ENCODE measurements around the gene SCO2. TPM values are rescaled to one million over a fixed set of nuclear protein-coding genes. Genes with fewer than 3 reads are reported as not detected.

Gene SCO2
- total and polyA plus RNA-seq, 2 of the 4 experiments (the other 2 are of a cell fraction), result 1.3 to 1.9 TPM

- peaks cover 11 to 31% of the 10 kb centered on the region in 2 experiments; a peak in 3 of 4 replicates for H3K79me1 ChIP-seq (ENCODE audit: low read depth in 1 of 2, low read length in 2 of 2)
- no peak overlapping the region; a peak in 1 of 4 replicates for H4K8ac ChIP-seq (ENCODE audit: low read depth in 2 of 2, low read length in 2 of 2)
- peaks cover 15% of the 10 kb centered on the region for H3K9me1 ChIP-seq (ENCODE audit: insufficient read depth, low read length)
- peaks cover 24% of the 10 kb centered on the region for H3K4me1 ChIP-seq (ENCODE audit: control insufficient read depth, insufficient read depth, low read length)
- no peak overlapping the region for H3K4me2 ChIP-seq (ENCODE audit: low read depth, low read length)
- no peak overlapping the region for H2BK5ac ChIP-seq (ENCODE audit: low read depth, low read length, poor library complexity, severe bottlenecking)
- no peak overlapping the region for H3K14ac ChIP-seq (replicated peaks; ENCODE audit: low read depth, low read length)
- no peak overlapping the region for H3K18ac ChIP-seq (ENCODE audit: low read depth, low read length)
- TF ChIP-seq RAD21 (IDR thresholded peaks at IDR 0.05; ENCODE audit: low read length), result no peak
- TF ChIP-seq ELK1 (IDR thresholded peaks at IDR 0.05; ENCODE audit: borderline replicate concordance, low read depth, low read length), result no peak
- no peak for TF ChIP-seq RFX5 (IDR thresholded peaks at IDR 0.05; ENCODE audit: low read depth, low read length)
- no peak for TF ChIP-seq POLR2A (IDR thresholded peaks at IDR 0.05; ENCODE audit: low read depth, low read length)
- TF ChIP-seq CTCF (conservative IDR thresholded peaks at IDR 0.05; ENCODE audit: low read depth, low read length), result no peak
- TF ChIP-seq BHLHE40 (IDR thresholded peaks at IDR 0.05; ENCODE audit: low read depth, low read length), result no peak
- no peak for TF ChIP-seq FOS (IDR thresholded peaks at IDR 0.05; ENCODE audit: low read depth, low read length)
- TF ChIP-seq USF2 (IDR thresholded peaks at IDR 0.05; ENCODE audit: low read depth, low read length), result no peak
- no peak for TF ChIP-seq RCOR1 (IDR thresholded peaks at IDR 0.05; ENCODE audit: insufficient replicate concordance, low read length)
- TF ChIP-seq CHD1 (IDR thresholded peaks at IDR 0.05; ENCODE audit: low read depth, low read length), result no peak
- TF ChIP-seq MXI1 (IDR thresholded peaks at IDR 0.05; ENCODE audit: borderline replicate concordance, low read depth, low read length), result no peak
- no peak for TF ChIP-seq MAZ (IDR thresholded peaks at IDR 0.05; ENCODE audit: borderline replicate concordance, low read depth, low read length)
- TF ChIP-seq SMC3 (IDR thresholded peaks at IDR 0.05; ENCODE audit: low read depth, low read length), result no peak
- no peak for TF ChIP-seq CEBPB (IDR thresholded peaks at IDR 0.05; ENCODE audit: low read depth, low read length)
- no peak for TF ChIP-seq MAFK (IDR thresholded peaks at IDR 0.05; ENCODE audit: low read depth, low read length)
- H3K23ac ChIP-seq (ENCODE audit: low read depth, low read length), result no peak overlapping the region
- ChIA-PET CTCF (no interaction called here), POLR2A (ENCODE audit: unreplicated experiment) (no interaction called here)
- no peak overlapping the region for H3K4me3 ChIP-seq (ENCODE audit: insufficient read depth, low read depth, low read length)
- no peak overlapping the region for H3K27ac ChIP-seq (ENCODE audit: insufficient read depth, low read length)
- in situ Hi-C loops (cut with MboI; ENCODE audit: low sequenced_read_pairs) (loop anchor here (5.0 kb wide), 1 partner anchor 48 kb away; the partner anchor contains the start of gene CPT1B), intact Hi-C loops (cut with micrococcal nuclease) (loop anchor here (5.0 kb wide), 1 partner anchor 53 kb away; the partner anchor contains the start of gene CHKB), dilution Hi-C loops (cut with HindIII; ENCODE audit: low sequenced_read_pairs, unreplicated experiment) (no loop called here)
- H3K56ac ChIP-seq (ENCODE audit: extremely low read depth, insufficient read depth, low read length), result no peak overlapping the region
- H2BK120ac ChIP-seq (ENCODE audit: low read depth, low read length), result no peak overlapping the region
- DNase-seq (no peak), ATAC-seq (ENCODE audit: low read depth) (no peak)
- no peak overlapping the region for H2BK15ac ChIP-seq (ENCODE audit: low read depth, low read length)
- H2AK5ac ChIP-seq (ENCODE audit: low read depth, low read length), result peak overlapping the region; percentile 27; the same call in 1 of the 2 replicates
- peak overlapping the region; percentile 89 for H2AFZ ChIP-seq (replicated peaks; ENCODE audit: low read length, poor library complexity)
- no peaks in the 10 kb centered on the region for H3K9me3 ChIP-seq (ENCODE audit: control insufficient read depth, insufficient read depth, low read length)
- H2AK9ac ChIP-seq (replicated peaks; ENCODE audit: low read depth, low read length, poor library complexity), result peak overlapping the region; percentile 96
- peaks cover 9% of the 10 kb centered on the region for H4K20me1 ChIP-seq (ENCODE audit: insufficient read depth, low read length)
- H3K4ac ChIP-seq (ENCODE audit: low read depth, low read length), result no peak overlapping the region
- no peak overlapping the region for H2BK20ac ChIP-seq (ENCODE audit: low read depth, low read length)
- no TSS peak for BruUV-seq (replicated peaks)
- 77% methylated on average over 3 of the region's 15 CpGs; no CpG with 5 or more reads in 1 of the 2 experiments for WGBS, 2 experiments (ENCODE audit: extremely low coverage in 2 of 2, insufficient read length in 1 of 2)
- H3K27me3 ChIP-seq (ENCODE audit: control insufficient read depth, insufficient read depth, low read length), result peaks cover 5% of the 10 kb centered on the region; the same call in 1 of the 2 replicates
- H4K5ac ChIP-seq (ENCODE audit: low read depth, low read length), result no peak overlapping the region
- peaks cover 3% of the 10 kb centered on the region for H3K36me3 ChIP-seq (ENCODE audit: control insufficient read depth, insufficient read depth, low read length)
- no peak overlapping the region for H4K91ac ChIP-seq (ENCODE audit: insufficient read depth, low read depth, low read length)
- no peak overlapping the region for H3K9ac ChIP-seq (ENCODE audit: low read depth, low read length)
Observed at GRCh38 chr22:50528682-50529415, 3.5 kb upstream of the SCO2 start.
